ENCODE results near the gene GAS1.

GAS1 gene

DNA sequence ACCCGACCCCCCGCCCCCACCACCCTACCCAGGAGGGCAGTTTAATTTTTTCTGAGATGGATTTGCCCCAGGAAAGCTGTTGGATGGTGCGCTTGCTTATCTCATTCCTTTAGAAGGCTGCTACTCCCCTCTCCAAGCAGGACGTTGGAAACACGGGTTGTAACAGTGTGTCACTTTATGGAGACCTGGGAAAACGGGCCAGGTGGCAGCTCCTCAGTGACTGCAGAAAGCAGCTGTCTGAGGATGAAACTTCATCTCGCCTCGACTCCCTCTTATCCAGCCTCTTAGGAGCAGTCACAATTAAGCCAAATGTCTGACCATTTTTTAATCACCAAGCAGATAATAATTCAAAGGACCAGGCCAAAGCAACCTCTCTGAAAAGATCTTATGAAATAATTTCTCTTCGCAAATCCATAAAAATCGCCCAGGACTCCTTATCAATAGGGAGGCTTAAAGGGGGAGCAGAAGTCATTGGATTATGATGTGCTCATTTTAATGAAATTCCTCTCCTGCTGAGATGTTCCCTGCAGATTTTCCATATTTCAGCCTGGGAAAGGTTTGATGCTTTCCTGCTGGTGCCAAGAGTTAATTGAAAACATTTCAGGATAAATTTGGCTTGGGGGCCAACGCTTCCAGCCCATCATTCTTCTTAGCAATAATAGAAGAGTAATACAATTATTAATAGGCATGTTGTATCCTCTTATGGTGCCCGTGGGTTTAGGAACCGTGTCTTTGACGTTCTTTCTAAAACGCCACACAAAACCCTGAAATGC, 26.0 kb downstream of the GAS1 start:
- no peak overlapping the region for H3K27ac ChIP-seq
- DNase-seq (ENCODE audit: low spot score) = no peak
- POLR2A ChIA-PET (ENCODE audit: low non-redundant PET) = no interaction called here
- no peak for TF ChIP-seq CTCF (conservative IDR thresholded peaks at IDR 0.05; ENCODE audit: low read depth)
- CTCF ChIA-PET = interaction anchor here (0.6 kb wide), 1 partner anchor 590 kb away, joined by 6 read pairs; no protein-coding TSS in a partner anchor

DNA sequence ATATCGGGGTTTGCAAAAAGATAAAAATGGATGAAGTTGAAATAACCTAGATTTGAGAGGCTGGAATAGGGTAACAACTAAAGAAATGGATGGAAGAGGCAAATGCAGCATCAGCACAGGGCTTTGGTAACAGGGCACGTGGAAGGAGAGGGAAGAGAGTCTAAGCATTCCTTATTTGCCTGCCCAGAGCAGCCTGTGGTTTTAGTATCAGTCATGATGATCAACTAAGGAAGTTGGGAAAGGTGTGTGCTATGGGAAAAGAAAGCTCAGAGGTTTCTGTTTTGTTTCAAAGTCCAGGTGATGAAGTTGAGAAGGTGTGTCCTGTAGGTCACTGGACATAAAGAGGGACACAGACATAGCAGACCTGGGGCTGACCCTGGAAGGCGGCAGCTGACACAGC, 28.8 kb downstream of the GAS1 start:
- ChIA-PET CTCF (interaction anchor here (0.6 kb wide), 1 partner anchor 43 kb away, joined by 3 read pairs; no protein-coding TSS in a partner anchor), POLR2A (ENCODE audit: low non-redundant PET) (no interaction called here)
- TF ChIP-seq CTCF (conservative IDR thresholded peaks at IDR 0.05; ENCODE audit: low read depth) = no peak
- DNase-seq (ENCODE audit: low spot score) = no peak
- H3K27ac ChIP-seq = no peak overlapping the region

- CTCF ChIA-PET = interaction anchor here (0.6 kb wide), 1 partner anchor 428 kb away, joined by 4 read pairs; no protein-coding TSS in a partner anchor
Observed at GRCh38 chr9:86912210-86912609, 35.1 kb downstream of the GAS1 start.

DNA sequence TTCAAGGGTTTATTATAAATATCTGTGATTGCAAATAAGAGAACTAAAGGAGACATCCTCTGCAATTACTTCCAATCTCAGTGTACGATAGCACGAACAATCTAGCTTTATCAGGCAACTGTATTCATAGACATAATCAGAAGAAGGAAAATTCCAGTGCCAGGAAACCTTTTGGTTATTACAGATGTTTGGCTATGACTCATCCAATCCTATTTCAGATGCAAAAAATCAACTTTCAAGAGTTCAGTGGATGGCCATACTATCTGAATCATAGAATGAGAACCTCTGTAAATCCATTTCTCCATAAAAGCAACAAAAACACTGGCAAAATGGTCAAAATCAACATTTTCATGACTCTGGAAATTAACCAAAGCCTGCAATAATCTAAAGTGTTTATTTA, 37.9 kb downstream of the GAS1 start:
- POLR2A ChIA-PET (ENCODE audit: low non-redundant PET) = no interaction called here
- TF ChIP-seq CTCF (conservative IDR thresholded peaks at IDR 0.05; ENCODE audit: low read depth) = no peak
- no peak overlapping the region for H3K27ac ChIP-seq
- CTCF ChIA-PET = interaction anchor here (0.6 kb wide), 1 partner anchor 213 kb away, joined by 3 read pairs; no protein-coding TSS in a partner anchor
- DNase-seq (ENCODE audit: low spot score) = no peak

More at GRCh38 chr9:86912210-86912609, 35.1 kb downstream of the GAS1 start:
- DNase-seq (ENCODE audit: low spot score) = no peak
- H3K27ac ChIP-seq = no peak overlapping the region
- no peak for TF ChIP-seq CTCF (conservative IDR thresholded peaks at IDR 0.05; ENCODE audit: low read depth)
- POLR2A ChIA-PET (ENCODE audit: low non-redundant PET) = no interaction called here

DNA sequence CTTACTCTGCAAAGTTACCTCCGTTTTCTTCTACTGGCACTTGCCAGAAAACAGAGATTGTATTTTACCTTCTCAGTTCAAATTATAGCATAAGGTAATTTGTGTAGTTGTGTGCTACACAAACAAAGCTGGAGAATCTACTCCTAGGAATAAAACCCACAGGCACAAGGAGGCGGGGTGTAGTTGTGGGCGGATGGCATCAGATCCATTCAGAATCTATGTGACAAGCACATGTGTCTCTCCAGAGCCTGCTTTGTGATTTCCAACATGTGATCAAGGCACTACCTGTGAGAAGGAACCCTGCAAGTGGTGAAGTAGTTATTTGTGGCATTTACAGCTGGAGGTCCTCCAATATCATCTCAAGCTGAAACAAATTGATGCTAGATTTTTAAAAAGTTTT, 39.0 kb downstream of the GAS1 start:
- POLR2A ChIA-PET (ENCODE audit: low non-redundant PET) = no interaction called here

DNA sequence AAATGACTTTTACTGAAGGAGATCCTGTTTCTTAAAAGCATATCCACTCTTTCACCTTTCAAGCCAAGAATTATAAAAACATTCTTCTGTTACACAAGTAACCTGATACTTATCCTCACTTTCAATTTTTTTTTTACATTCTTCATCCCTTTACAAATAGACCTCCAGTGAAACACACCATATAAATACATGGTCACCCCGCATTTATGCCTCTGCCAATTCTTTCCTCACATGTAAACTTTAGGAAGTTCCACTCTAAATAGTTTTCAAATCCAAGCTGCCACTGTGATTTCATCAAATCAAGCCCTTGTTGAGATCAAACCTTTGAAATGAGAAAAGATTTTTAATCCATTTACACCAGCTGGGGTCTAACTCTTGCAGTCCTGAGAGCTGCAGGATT, 40.0 kb downstream of the GAS1 start:
- CTCF ChIA-PET = no interaction called here
- no peak for TF ChIP-seq CTCF (conservative IDR thresholded peaks at IDR 0.05; ENCODE audit: low read depth)

More for the DNA sequence above, 39.0 kb downstream of the GAS1 start:
- CTCF ChIA-PET = no interaction called here
- TF ChIP-seq CTCF (conservative IDR thresholded peaks at IDR 0.05; ENCODE audit: low read depth) = no peak
- DNase-seq (ENCODE audit: low spot score) = no peak
- no peak overlapping the region for H3K27ac ChIP-seq

More for the DNA sequence above, 40.0 kb downstream of the GAS1 start:
- POLR2A ChIA-PET (ENCODE audit: low non-redundant PET) = no interaction called here
- DNase-seq (ENCODE audit: low spot score) = no peak
- no peak overlapping the region for H3K27ac ChIP-seq
